Gastrocnemius medialis (tissue), 4 donors: ENCODE data around the gene MOGAT1. TPM values are rescaled to one million over a fixed set of nuclear protein-coding genes. Genes with fewer than 3 reads are reported as not detected.
A peak's percentile ranks its signal among the peaks of the same experiment; 100 is the strongest.

Experiments
- ATAC-seq, 2 donors: fragments of 150-250 bp; one replicate each; pipeline ENCODE4 v1.9.1; 2016
- DNase-seq, 2 donors: peaks; one replicate each; pipeline ENCODE4 v3.0.0-alpha.2; 2019
- H3K27ac ChIP-seq, 4 donors: fragments of 200-600 bp; sonication (generic); 1 replicate in 1 of 4; 2 replicates in 3 of 4; pipeline ENCODE4 v1.5.1; 2016 to 2018; ENCODE audit warnings: mild to moderate bottlenecking in 2 of 4, moderate library complexity in 1 of 4
- H3K27me3 ChIP-seq, 3 donors: fragments of 200-600 bp; sonication (generic) in 2 of 3; 1 replicate in 1 of 3; 2 replicates in 2 of 3; pipeline versions ENCODE4 v1.5.1 to v1.6.0; 2016 to 2019; ENCODE audit warnings: mild to moderate bottlenecking in 1 of 3, moderate library complexity in 1 of 3
- H3K36me3 ChIP-seq, 2 donors: fragments of 200-600 bp; sonication (generic) in 1 of 2; one replicate each; pipeline ENCODE4 v1.5.1; 2017 to 2018
- H3K4me1 ChIP-seq, 2 donors: fragments of 200-600 bp; sonication (generic) in 1 of 2; one replicate each; pipeline ENCODE4 v1.5.1; 2016 to 2017; ENCODE audit warnings: mild to moderate bottlenecking in 2 of 2
- H3K4me3 ChIP-seq, 4 donors: fragments of 200-600 bp; sonication (generic) in 3 of 4; 1 replicate in 1 of 4; 2 replicates in 3 of 4; pipeline ENCODE4 v1.5.1; 2016 to 2019; ENCODE audit warnings: mild to moderate bottlenecking in 2 of 4
- H3K9me3 ChIP-seq, 3 donors: fragments of 200-600 bp; sonication (generic) in 2 of 3; 1 replicate in 1 of 3; 2 replicates in 2 of 3; pipeline ENCODE4 v1.5.1; 2016 to 2019
- POLR2A ChIP-seq, 2 donors: fragments of 450-650 bp; IDR thresholded peaks; one replicate each; pipeline ENCODE4 v1.6.1; 2017; ENCODE audit warnings: antibody characterized with exemption in 2 of 2, mild to moderate bottlenecking in 2 of 2, moderate library complexity in 2 of 2
- in situ Hi-C, 4 donors: fragments of 200-750 bp; cut with MboI; loops; one replicate each; pipeline versions ENCODE4 v1.15.0 to v1.8.0; 2017; ENCODE audit warnings: low sequenced_read_pairs in 4 of 4
- intact Hi-C: fragments of 100-400 bp; cut with DNase I; formaldehyde crosslinking; loops from one replicate; pipeline ENCODE4 v1.15.1; 2023; ENCODE audit warnings: low total_unique reads
- total RNA-seq, 4 donors: library from RNA; depleted of rRNA; stranded (reverse); fragments of >200 nt; gene quantifications; one replicate each; pipeline versions ENCODE4 v1.1.0 to v1.2.3, GENCODE V29; 2016
- TF ChIP-seq, protein P1 (sequence below), 5 experiments: fragments of 450-650 bp in 3 of 5; fragments of 200-600 bp in 2 of 5; sonication (generic) in 2 of 5; IDR thresholded peaks in 4 of 5; conservative IDR thresholded peaks in 1 of 5; 1 replicate in 4 of 5; 2 replicates in 1 of 5; pipeline ENCODE4 v1.5.1; 2016 to 2019; ENCODE audit warnings: antibody characterized with exemption in 5 of 5, mild to moderate bottlenecking in 3 of 5, moderate library complexity in 3 of 5

MOGAT1 gene
- total RNA-seq, 4 donors from 2014 or later, result not detected

DNA sequence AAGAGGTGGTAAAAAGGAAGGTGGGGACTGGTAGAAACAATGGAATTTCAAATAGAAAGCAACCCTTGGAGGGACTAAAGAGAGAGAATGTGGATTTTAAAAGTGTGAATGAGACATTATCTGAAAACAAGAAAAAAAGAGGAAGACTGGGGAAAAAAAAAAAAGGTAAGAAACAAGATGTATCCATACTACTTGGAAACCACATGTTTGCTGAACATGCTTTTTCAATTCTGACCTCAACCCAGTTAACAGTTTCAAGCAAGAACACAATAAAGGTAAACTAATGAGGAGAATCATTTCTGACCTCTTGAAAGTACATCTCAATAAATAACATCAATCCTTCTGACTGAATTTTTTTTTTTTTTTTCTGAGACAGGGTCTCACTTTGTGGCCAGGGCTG lies 18.2 kb upstream of the MOGAT1 start:
- Histone ChIP-seq H3K27me3 (no peaks in the 10 kb centered on the region), H3K4me1 (peaks cover 35 to 38% of the 10 kb centered on the region in 2 donors), H3K4me3 (no peak overlapping the region), H3K9me3 (no peaks in the 10 kb centered on the region), H3K36me3 (peaks cover 0 to 4% of the 10 kb centered on the region in 2 donors), H3K27ac (no peak overlapping the region)
- intact Hi-C loops (loop anchor here (10.0 kb wide), 1 partner anchor 1302 kb away; the partner anchor contains the start of gene MRPL44), in situ Hi-C loops (no loop called here)
- TF ChIP-seq, protein P1, sequence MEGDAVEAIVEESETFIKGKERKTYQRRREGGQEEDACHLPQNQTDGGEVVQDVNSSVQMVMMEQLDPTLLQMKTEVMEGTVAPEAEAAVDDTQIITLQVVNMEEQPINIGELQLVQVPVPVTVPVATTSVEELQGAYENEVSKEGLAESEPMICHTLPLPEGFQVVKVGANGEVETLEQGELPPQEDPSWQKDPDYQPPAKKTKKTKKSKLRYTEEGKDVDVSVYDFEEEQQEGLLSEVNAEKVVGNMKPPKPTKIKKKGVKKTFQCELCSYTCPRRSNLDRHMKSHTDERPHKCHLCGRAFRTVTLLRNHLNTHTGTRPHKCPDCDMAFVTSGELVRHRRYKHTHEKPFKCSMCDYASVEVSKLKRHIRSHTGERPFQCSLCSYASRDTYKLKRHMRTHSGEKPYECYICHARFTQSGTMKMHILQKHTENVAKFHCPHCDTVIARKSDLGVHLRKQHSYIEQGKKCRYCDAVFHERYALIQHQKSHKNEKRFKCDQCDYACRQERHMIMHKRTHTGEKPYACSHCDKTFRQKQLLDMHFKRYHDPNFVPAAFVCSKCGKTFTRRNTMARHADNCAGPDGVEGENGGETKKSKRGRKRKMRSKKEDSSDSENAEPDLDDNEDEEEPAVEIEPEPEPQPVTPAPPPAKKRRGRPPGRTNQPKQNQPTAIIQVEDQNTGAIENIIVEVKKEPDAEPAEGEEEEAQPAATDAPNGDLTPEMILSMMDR (IDR thresholded peaks at IDR 0.05 in 4 of 5, conservative IDR thresholded peaks at IDR 0.05 in 1 of 5), result no peak
- ATAC-seq, result no peak
- no peak for DNase-seq

DNA sequence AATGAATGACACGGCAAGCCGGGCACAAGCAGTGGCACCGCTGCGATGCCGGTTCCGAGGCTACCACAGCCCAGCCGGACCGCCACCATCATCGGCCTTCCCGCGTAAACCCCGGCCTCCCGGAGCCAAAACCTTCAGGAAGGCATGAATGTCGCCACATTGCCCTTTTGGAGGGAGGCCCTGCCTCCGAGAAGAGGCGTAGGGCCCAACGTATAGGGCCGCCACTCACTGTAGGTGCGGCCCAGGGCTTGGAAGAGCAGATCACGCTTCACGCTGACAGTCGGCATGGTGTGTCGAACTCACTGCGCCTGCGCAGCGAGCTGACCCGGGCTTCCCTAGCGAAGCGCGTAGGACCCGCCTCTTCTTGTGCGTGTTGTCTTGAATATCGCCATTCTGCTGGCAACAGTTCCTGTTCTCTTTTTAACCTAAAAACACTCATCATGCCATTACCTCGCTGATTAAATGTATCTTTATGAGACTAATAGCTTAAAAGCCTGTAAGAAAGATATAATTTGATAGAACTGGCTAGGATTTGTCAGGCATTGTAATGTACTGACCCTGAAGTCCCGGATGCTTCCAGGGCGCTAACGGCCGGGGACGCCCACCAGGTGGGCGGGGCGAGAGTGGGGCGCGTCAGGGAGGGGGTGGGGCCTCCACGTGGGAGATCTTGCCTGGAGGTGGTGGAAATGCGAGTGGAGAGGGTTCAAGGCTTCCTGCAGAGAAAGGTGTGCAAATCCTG lies 15.5 kb upstream of the MOGAT1 start, which contains the start of gene FARSB:
Gene FARSB, minus strand, starts transcription at position 306 of the 739 bp plus-strand sequence. Its CDS starts 19 bp downstream, at position 287.
- Histone ChIP-seq H3K4me3 (peak within 1 kb of the TSS; percentile 81 to 97 (median 96)), H3K27me3 (no peaks in the 10 kb centered on the region), H3K9me3 (no peaks in the 10 kb centered on the region), H3K4me1 (peaks cover 35 to 38% of the 10 kb centered on the region in 2 donors), H3K36me3 (no peaks in the 10 kb centered on the region), H3K27ac (peak within 1 kb of the TSS; percentile 82 to 96 (median 86))
- in situ Hi-C loops (no loop called here), intact Hi-C loops (loop anchor here (10.0 kb wide), 1 partner anchor 1299 kb away; the partner anchor contains the start of gene MRPL44)
- peak; percentile 89 to 94 for DNase-seq
- TF ChIP-seq, protein P1 (IDR thresholded peaks at IDR 0.05 in 4 of 5, conservative IDR thresholded peaks at IDR 0.05 in 1 of 5), result no peak
- peak; percentile 49 to 65 for TF ChIP-seq POLR2A (IDR thresholded peaks at IDR 0.05)
- ATAC-seq, result peak; percentile 97 to 98

DNA sequence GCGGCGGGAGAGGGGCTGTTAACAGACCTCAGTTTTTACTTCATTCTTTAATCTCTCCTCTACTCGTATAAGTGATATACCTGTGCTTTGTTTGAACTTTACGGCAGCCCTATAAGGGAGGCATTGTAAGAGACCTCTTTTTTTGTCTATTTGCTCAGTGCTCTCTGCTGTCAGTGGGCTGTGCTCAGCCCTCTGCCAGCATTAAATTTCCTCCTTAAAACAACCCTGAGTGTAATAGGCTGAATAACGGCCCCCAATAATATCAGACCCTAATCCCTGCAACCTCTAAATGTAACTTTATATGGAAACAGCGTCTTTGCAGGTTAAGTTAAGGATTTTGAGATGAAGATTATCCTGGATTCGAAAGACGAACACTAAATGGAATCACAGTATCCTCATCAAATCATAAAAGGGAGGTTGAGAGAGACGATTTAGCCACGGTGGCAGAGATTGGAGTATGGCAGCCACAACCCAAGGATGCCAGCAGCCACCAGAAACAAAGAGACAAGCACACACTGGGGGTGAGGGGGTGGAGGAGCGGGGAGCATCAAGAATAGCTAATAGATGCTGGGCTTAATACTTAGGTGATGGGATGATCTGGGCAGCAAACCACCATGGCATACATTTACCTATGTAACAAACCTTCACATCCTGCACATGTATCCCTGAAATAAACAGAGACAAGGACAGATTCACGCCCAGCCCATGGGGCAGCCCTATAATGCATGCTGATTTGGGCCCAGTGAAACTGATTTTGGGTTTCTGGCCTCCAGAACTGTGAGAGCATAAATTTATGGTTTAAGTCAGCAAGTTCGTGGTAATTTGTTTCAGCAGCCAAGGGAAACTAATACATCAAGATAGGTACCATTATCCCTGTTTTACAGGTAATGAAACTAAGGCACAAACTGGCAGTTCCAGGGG lies 14.7 kb upstream of the MOGAT1 start:
- no peak for DNase-seq

DNA sequence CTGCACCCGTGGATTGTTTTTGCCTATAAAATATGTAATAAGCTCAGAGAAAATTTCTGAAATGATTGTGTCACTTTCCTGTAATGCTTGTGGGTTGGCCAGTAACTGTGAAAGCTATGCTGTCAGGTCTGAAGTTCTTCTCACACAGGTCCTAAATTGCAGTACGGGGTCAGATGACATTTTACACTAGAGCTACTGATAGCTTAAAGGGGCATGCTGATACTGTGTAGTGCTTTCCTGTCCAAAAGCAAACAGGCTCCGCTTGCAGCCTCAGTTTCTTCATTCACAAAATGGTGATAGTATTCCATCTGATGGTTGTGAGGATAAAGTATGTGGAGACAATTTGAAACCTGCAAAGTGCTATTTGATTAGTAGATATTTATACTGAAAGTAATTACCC lies 8.0 kb upstream of the MOGAT1 start:
- Histone ChIP-seq H3K36me3 (no peaks in the 10 kb centered on the region), H3K27me3 (no peaks in the 10 kb centered on the region), H3K4me3 (no peak overlapping the region), H3K9me3 (no peaks in the 10 kb centered on the region), H3K4me1 (no peaks in the 10 kb centered on the region), H3K27ac (no peak overlapping the region)
- DNase-seq (no peak), ATAC-seq (no peak)
- intact Hi-C loops, result no loop called here
- in situ Hi-C loops, result no loop called here
- no peak for TF ChIP-seq POLR2A (IDR thresholded peaks at IDR 0.05)
- TF ChIP-seq, protein P1 (IDR thresholded peaks at IDR 0.05 in 4 of 5, conservative IDR thresholded peaks at IDR 0.05 in 1 of 5), result no peak

More for the DNA sequence above, 14.7 kb upstream of the MOGAT1 start:
- Histone ChIP-seq H3K36me3 (no peaks in the 10 kb centered on the region), H3K4me3 (peak overlapping the region; percentile 81 to 97 (median 96)), H3K9me3 (no peaks in the 10 kb centered on the region), H3K27ac (peak overlapping the region; percentile 82 to 96 (median 86)), H3K4me1 (peaks cover 35 to 38% of the 10 kb centered on the region in 2 donors), H3K27me3 (no peaks in the 10 kb centered on the region)
- in situ Hi-C loops, result no loop called here
- intact Hi-C loops, result loop anchor here (10.0 kb wide), 1 partner anchor 1298 kb away; the partner anchor contains the start of gene MRPL44
- TF ChIP-seq, protein P1 (IDR thresholded peaks at IDR 0.05 in 4 of 5, conservative IDR thresholded peaks at IDR 0.05 in 1 of 5), result no peak
- TF ChIP-seq POLR2A (IDR thresholded peaks at IDR 0.05), result no peak
- ATAC-seq, result peak in 1 of 2 donors; percentile 15
